Tracheal epithelial cell (primary cell): ENCODE data around the gene UBL7. TPM values are rescaled to one million over a fixed set of nuclear protein-coding genes. Genes with fewer than 3 reads are reported as not detected.

Source experiments
- total RNA-seq: library from RNA; depleted of rRNA; stranded (reverse); fragments of >200 nt; gene quantifications from 2 replicates; pipeline ENCODE4 v1.2.1, GENCODE V29; 2014

UBL7 gene
- 31.5 and 38.8 TPM in 2 replicates for total RNA-seq

DNA sequence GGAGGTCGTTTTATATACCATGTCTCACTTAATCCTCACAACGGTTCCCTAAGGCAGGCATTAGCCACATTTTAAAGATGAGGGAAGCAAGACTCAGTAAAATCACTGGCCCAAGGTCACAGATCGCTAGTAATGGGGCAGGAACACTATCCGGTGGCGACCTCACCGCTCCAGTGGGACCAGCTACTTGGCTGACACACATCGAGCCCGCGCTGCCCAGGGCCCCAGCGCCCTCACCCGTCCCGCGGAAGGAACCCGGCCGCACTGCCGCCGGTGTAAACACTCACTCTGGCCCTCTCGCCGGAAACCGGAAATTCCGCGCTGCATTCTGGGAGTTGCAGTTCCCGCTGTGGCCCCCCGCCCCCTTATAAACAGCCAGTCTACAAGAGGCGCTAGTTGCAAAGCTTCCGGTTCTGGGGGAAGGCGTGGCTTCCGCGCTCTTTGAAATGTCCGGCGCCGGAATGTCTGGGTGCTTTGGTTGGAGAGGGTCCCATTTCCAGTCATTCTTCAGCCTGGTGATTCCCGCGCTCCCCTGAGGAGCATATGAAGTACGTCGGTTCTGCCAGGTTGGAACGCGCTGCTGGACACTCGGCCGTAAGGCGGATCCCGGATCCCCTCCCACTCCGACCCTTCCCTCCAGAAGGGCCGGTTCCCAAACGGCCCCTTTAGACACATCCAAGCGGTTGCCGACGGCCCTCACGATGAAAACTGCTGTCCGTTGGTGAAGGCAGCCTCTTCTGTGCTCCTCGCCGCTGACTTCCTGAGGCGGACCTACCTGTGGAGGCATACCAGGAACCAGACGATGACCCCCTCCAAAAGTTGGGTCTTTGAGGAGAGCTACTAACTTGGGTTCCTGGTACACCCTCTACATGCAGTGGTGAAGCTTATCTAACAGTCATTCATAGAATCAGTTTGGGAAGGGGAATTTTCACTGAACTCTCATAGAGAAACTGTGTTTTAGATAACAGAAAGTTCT is at the start of gene UBL7:
UBL7 (minus strand) TSS at position 290 of the 976 bp plus-strand sequence. CDS start 2,293 bp downstream, outside the sequence.

DNA sequence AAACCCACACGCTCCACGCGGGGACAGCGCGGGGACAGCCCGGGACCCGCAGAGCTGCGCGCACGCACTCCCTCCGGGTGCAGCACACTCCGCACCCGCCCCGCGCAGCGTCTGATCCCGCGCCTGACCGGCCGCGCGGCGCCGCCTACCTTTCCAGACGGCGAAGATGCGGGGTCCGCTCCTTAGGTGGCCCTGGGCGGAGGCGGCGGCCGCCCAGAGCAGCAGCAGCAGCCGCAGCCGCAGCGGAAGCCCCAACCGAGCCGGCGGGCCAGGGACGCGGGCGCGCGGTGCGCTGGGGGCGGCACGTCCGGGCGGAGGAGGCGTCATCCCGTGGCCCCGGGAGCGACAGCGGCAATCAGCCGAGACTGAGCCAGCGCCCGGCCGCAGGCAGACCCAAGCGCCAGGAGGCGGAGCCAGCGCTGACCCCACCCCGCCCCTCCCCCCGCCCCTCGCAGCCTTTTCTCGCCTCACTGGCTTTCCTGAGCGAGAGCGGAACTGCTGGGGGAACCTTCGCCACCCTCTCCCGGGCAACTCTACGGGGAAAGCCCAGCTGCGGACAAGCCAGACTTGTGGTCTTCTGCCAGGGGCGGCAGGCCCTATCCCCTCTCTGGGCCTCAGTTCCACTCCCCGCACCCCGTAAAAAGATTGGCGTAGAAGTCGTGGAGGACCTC is 27.2 kb downstream of the UBL7 start, which contains the start of gene SEMA7A:
SEMA7A (minus strand) TSS at position 367 of the 671 bp plus-strand sequence; CDS start at position 327, 40 bp downstream.

Other genes with a start within 250 kb of the UBL7 start
- not detected in 2 replicates for gene CCDC33, start 224.8 kb downstream of the UBL7 start, total RNA-seq
- 0.21 TPM in 1 of 2 replicates, not detected in the other for gene CYP11A1, start 93.5 kb downstream of the UBL7 start, total RNA-seq
- gene SEMA7A, start 27.2 kb downstream of the UBL7 start, total RNA-seq = 4.3 and 91.6 TPM in 2 replicates
- gene ARID3B, start 80.1 kb upstream of the UBL7 start, total RNA-seq = 2.8 and 5.1 TPM in 2 replicates
- 47.3 and 85.8 TPM in 2 replicates for gene CLK3, start 154.7 kb upstream of the UBL7 start, total RNA-seq
- 4.0 and 4.3 TPM in 2 replicates for gene EDC3, start 234.9 kb upstream of the UBL7 start, total RNA-seq